Measurements from ENCODE around the gene KSR1. TPM values are rescaled to one million over a fixed set of nuclear protein-coding genes. Genes with fewer than 3 reads are reported as not detected.

KSR1 gene
- total and polyA plus RNA-seq, 2 of the 4 experiments (the other 2 are of a cell fraction) = 12.5 to 21.9 TPM

DNA sequence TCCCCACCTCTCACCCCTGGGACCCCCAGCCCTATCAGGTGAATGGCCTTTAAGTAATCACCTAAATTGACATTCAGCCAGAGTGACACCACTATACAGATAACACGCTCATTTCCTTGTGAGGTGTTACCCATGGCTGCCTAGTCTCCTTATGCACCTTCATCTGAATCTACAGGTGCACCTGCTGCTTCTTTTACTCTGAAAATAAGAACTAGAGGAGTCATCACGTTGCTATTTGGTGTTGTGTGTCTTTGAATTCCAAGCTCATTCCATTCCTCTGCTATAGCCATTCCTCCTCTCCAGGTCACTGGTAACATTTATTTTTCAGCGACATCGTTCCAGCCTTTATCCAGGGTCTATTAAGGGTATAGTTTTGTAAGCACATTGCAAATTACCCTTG is 184.5 kb downstream of the KSR1 start:
- Histone ChIP-seq H3K9ac (ENCODE audit: low read depth, low read length) (no peak overlapping the region), H3K9me3 (ENCODE audit: control insufficient read depth, insufficient read depth, low read length) (no peaks in the 10 kb centered on the region), H3K9me1 (ENCODE audit: insufficient read depth, low read length) (no peaks in the 10 kb centered on the region), H3K4ac (ENCODE audit: low read depth, low read length) (no peak overlapping the region), H3K4me1 (ENCODE audit: control insufficient read depth, insufficient read depth, low read length) (no peaks in the 10 kb centered on the region), H3K36me3 (ENCODE audit: control insufficient read depth, insufficient read depth, low read length) (peaks cover 5% of the 10 kb centered on the region; the same call in 1 of the 2 replicates), H3K14ac (replicated peaks; ENCODE audit: low read depth, low read length) (no peak overlapping the region), H4K5ac (ENCODE audit: low read depth, low read length) (no peak overlapping the region), H2AK9ac (replicated peaks; ENCODE audit: low read depth, low read length, poor library complexity) (no peak overlapping the region), H3K27ac (ENCODE audit: insufficient read depth, low read length) (no peak overlapping the region), H4K8ac (ENCODE audit: low read depth in 2 of 2, low read length in 2 of 2) (no peak overlapping the region), H4K20me1 (ENCODE audit: insufficient read depth, low read length) (no peaks in the 10 kb centered on the region), H3K79me1 (ENCODE audit: low read depth in 1 of 2, low read length in 2 of 2) (no peaks in the 10 kb centered on the region), H2BK120ac (ENCODE audit: low read depth, low read length) (no peak overlapping the region), H2AK5ac (ENCODE audit: low read depth, low read length) (no peak overlapping the region), H2BK15ac (ENCODE audit: low read depth, low read length) (no peak overlapping the region), H3K4me3 (ENCODE audit: insufficient read depth, low read depth, low read length) (no peak overlapping the region), H2AFZ (replicated peaks; ENCODE audit: low read length, poor library complexity) (no peak overlapping the region), H3K18ac (ENCODE audit: low read depth, low read length) (no peak overlapping the region), H2BK5ac (ENCODE audit: low read depth, low read length, poor library complexity, severe bottlenecking) (no peak overlapping the region), H3K4me2 (ENCODE audit: low read depth, low read length) (no peak overlapping the region), H4K91ac (ENCODE audit: insufficient read depth, low read depth, low read length) (no peak overlapping the region), H3K27me3 (ENCODE audit: control insufficient read depth, insufficient read depth, low read length) (no peaks in the 10 kb centered on the region), H2BK20ac (ENCODE audit: low read depth, low read length) (no peak overlapping the region), H3K23ac (ENCODE audit: low read depth, low read length) (no peak overlapping the region), H3K56ac (ENCODE audit: extremely low read depth, insufficient read depth, low read length) (no peak overlapping the region)
- POLR2A ChIA-PET (ENCODE audit: unreplicated experiment) = no interaction called here
- DNase-seq (peak; percentile 6), ATAC-seq (ENCODE audit: low read depth) (no peak)
- no CpG with 5 or more reads among the region's 4 CpGs for WGBS, 2 experiments (ENCODE audit: extremely low coverage in 2 of 2, insufficient read length in 1 of 2)
- no TSS peak for BruUV-seq (replicated peaks)
- CTCF ChIA-PET = no interaction called here
- intact Hi-C loops (cut with micrococcal nuclease) = no loop called here
- TF ChIP-seq RAD21 (IDR thresholded peaks at IDR 0.05; ENCODE audit: low read length) = no peak
- no peak for TF ChIP-seq MXI1 (IDR thresholded peaks at IDR 0.05; ENCODE audit: borderline replicate concordance, low read depth, low read length)
- TF ChIP-seq SMC3 (IDR thresholded peaks at IDR 0.05; ENCODE audit: low read depth, low read length) = no peak
- TF ChIP-seq CHD1 (IDR thresholded peaks at IDR 0.05; ENCODE audit: low read depth, low read length) = no peak
- TF ChIP-seq NFE2L2 (IDR thresholded peaks at IDR 0.05; ENCODE audit: low read depth, low read length) = no peak
- TF ChIP-seq FOS (IDR thresholded peaks at IDR 0.05; ENCODE audit: low read depth, low read length) = no peak
- TF ChIP-seq USF2 (IDR thresholded peaks at IDR 0.05; ENCODE audit: low read depth, low read length) = no peak
- TF ChIP-seq POLR2A (IDR thresholded peaks at IDR 0.05; ENCODE audit: low read depth, low read length) = no peak
- TF ChIP-seq MAZ (IDR thresholded peaks at IDR 0.05; ENCODE audit: borderline replicate concordance, low read depth, low read length) = no peak
- no peak for TF ChIP-seq MAFK (IDR thresholded peaks at IDR 0.05; ENCODE audit: low read depth, low read length)
- TF ChIP-seq BHLHE40 (IDR thresholded peaks at IDR 0.05; ENCODE audit: low read depth, low read length) = no peak
- TF ChIP-seq ELK1 (IDR thresholded peaks at IDR 0.05; ENCODE audit: borderline replicate concordance, low read depth, low read length) = no peak
- TF ChIP-seq, protein P1, sequence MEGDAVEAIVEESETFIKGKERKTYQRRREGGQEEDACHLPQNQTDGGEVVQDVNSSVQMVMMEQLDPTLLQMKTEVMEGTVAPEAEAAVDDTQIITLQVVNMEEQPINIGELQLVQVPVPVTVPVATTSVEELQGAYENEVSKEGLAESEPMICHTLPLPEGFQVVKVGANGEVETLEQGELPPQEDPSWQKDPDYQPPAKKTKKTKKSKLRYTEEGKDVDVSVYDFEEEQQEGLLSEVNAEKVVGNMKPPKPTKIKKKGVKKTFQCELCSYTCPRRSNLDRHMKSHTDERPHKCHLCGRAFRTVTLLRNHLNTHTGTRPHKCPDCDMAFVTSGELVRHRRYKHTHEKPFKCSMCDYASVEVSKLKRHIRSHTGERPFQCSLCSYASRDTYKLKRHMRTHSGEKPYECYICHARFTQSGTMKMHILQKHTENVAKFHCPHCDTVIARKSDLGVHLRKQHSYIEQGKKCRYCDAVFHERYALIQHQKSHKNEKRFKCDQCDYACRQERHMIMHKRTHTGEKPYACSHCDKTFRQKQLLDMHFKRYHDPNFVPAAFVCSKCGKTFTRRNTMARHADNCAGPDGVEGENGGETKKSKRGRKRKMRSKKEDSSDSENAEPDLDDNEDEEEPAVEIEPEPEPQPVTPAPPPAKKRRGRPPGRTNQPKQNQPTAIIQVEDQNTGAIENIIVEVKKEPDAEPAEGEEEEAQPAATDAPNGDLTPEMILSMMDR (conservative IDR thresholded peaks at IDR 0.05; ENCODE audit: low read depth, low read length) = no peak
- in situ Hi-C loops (cut with MboI; ENCODE audit: low sequenced_read_pairs) = no loop called here
- dilution Hi-C loops (cut with HindIII; ENCODE audit: low sequenced_read_pairs, unreplicated experiment) = no loop called here
